NCI-H128 (cell line): Measurements from ENCODE around the gene AMIGO1.
"Not testable (repeated sequence)": the region's sequence is repeated elsewhere in the genome, so short reads cannot be mapped to it uniquely, and the experiment has no call there.

Source experiments
- DNase-seq: peaks from one replicate; lab custom pipeline; 2025; ENCODE audit not compliant: unreplicated experiment; lab: John Stamatoyannopoulos, UW

AMIGO1 gene

DNA sequence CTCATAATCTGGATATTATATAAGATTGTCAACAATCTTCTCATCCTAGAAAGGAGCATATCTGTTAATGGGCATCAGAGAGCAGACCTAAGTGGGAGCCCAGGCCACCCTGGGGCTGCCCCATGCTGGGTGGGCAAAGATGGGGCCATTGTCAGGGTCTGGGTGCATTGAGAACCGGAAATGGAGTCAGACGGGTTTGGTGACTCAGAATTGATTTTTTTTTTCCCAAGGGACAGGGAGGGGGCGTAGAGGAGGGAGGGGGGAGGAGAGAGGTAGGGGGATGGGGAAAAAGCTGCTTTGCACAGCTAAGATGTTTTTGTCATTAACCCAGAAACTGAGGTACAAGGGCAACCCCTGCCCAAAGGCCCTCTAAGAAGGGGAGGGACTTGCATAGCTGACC is 24.5 kb downstream of the AMIGO1 start:
- no peak for DNase-seq

GRCh38 chr1:109484519-109484975 is 25.0 kb downstream of the AMIGO1 start:
- no peak for DNase-seq

GRCh38 chr1:109483672-109484518 is 25.6 kb downstream of the AMIGO1 start, which contains the start of gene ATXN7L2:
ATXN7L2 (plus strand) TSS chr1:109483905; CDS start chr1:109483954, 49 bp downstream.
- peak; percentile 69 for DNase-seq

DNA sequence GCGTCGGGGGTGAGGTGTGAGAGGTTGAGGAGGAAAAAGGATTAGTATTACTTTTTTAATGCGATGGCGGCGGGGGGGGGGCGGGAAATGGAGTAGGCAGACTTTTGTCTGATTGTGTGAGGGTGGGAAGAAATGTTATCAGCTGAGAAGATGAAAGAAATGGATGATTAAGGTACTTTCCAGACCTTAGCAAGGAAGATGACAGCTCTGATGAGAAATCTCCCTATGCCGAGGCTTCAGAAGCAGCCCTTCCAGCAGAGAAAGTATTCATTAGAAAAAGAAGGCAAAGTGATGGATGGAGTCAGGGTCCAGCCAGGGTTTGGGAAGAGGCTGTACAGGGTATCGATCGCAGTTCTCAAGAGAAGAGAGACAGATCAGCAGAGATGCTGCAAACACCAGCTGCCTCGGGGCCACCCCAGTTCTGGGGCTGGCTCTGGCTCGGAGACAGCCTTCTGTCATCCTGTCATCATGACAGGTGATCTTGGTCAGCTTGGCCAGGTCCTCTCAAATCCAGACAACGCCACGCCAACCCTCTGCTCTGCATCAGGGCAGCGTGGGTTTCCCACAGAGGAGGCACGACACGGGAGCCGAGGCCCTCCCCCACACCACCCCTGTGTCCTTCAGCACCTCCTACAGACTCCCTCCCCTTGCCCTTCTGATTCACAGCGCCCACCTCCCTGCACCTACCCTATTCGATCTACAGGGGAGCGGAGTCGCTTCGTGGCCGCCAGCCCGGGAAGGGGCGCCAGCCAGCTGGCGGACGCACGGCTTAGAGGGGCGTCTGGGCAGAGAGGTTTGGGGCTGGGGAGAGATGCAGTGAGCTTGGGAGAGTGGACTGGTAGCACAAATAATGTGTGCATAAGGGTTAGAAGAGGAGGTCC is 26.5 kb downstream of the AMIGO1 start:
- DNase-seq: no peak

DNA sequence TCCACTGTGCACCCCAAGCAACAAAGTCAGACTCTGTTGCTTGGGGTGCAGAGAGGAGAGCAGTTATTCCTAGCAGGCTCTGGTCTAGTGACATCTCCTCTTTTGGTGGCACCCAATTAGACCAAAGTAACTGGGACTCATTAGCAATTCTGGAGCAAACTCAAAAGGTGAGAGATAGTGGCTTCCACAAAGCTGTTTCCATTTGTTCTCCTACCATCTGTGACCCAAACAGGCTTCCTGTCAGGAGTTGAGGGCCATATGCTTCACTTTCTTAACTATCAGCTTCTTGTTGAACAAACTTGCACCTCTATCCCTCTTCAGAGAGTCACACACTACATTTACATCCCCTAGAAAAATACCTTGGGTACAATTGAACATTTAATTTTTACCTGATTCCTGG is 27.3 kb downstream of the AMIGO1 start:
- no peak for DNase-seq

DNA sequence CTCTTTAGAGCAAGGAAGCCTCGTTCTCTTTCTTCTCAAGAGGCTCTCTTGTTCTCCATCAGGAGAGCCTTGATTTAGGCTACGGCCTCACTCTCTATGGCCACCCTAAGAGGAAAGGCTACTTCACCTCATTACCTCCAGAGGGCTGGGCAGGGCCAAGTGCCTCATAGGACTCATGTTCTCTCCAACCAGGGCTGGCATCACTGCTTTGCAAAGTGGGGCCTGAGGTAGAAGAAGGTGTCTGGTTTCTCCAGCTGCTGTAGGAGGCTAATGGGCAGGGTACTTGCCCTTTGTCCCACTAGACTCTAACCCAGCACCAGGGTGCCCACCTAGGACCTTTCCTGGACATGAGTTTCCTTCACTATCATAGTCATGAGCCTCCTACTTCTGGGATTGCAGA is 27.9 kb downstream of the AMIGO1 start:
- no peak for DNase-seq

- DNase-seq: no peak
Observed at GRCh38 chr1:109479901-109480300, 29.6 kb downstream of the AMIGO1 start.

- no peak for DNase-seq
Observed at GRCh38 chr1:109479311-109479710, 30.2 kb downstream of the AMIGO1 start.

DNA sequence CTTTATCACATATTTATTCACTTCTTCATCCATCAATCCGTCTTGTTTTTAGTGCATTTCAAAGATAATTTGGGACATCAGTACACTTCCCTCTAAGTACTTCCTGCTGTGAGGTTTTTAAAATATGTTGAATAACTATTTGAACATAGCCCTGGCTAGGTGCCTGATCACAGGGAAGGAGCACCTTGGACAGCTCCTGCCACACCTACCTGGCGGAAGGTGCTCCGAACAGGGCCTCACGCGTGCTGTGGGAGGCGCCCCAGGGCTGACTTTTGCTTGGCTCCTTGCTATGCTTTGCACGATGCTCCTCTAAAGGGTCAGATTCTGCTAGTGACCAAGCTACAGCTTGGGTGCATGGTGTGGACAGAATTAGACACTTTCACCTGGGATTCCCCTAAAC is 30.7 kb downstream of the AMIGO1 start:
- DNase-seq: no peak

- no peak for DNase-seq
Observed at GRCh38 chr1:109477821-109478220, 31.7 kb downstream of the AMIGO1 start.

- DNase-seq: no peak
Observed at GRCh38 chr1:109476825-109477224, 32.7 kb downstream of the AMIGO1 start.

DNA sequence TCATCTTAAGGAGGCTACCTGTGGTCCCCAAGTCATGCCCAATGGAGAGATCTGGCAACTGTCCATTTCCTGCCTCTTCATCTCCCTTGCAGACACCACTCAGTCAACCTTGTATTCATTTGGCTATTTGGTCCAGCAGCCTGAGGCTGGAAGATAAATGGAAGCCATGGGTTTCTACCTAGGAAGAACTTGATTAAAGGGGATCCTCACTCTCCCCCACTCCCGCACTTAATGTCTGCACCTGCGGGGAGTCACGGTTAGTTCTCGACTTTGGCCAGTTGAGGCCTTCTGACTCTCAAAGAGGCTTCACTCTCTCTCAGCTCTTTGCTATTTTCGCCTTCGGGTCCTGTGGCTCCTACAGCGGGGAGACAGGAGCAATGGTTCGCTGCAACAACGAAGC is 34.3 kb downstream of the AMIGO1 start:
- no peak for DNase-seq

DNA sequence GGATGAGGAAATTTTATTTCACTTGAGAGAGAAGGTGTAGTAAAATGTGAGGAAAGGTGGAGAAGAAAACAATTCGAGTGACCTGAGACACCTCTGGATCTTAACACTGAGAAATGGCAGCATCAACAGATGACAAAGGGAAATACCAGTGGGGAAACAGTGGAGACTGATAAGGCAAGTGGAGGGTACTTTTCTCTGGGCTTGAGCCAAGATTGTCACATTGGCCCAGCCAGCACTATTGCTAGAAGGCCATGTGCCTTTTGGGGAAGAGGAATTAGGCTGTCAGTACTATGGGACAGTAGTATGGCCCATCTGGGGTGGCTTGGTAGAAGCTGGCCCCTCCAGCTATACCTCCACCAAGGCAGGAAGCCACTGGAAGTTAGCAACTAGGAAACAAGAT is 34.8 kb downstream of the AMIGO1 start:
- DNase-seq: no peak

DNA sequence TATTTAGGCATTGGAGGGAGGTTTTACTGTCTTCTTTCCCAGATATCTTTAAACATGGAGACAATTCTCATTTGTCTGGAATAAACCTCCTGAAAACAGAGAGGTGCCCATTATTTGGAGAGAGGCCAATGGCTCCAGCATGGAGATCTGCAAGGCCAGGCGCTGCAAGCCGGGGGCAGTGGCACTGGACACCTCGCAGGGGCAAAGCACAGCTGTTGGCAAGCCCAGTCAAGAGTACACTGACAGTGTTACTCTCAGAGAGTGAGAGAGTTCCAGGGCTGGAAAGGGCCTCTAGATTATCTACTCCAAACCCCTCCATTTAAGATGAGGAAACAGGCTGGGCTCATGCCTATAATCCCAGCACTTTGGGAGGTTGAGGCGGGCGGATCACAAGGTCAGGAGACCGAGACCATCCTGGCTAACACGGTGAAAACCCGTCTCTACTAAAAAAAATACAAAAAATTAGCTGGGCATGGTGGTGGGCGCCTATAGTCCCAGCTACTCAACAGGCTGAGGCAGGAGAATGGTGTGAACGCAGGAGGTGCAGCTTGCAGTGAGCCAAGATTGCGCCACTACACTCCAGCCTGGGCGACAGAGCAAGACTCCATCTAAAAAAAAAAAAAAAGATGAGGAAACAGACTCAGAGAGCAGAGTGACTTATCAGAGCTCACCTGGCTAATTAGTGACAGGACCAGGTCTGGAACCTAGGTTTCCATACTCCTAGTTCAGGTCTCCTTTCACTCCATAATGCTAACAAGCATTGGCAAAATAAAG is 36.1 kb downstream of the AMIGO1 start:
- not testable (repeated sequence) for DNase-seq

GRCh38 chr1:109472779-109473178 is 36.7 kb downstream of the AMIGO1 start:
- DNase-seq: no peak

DNA sequence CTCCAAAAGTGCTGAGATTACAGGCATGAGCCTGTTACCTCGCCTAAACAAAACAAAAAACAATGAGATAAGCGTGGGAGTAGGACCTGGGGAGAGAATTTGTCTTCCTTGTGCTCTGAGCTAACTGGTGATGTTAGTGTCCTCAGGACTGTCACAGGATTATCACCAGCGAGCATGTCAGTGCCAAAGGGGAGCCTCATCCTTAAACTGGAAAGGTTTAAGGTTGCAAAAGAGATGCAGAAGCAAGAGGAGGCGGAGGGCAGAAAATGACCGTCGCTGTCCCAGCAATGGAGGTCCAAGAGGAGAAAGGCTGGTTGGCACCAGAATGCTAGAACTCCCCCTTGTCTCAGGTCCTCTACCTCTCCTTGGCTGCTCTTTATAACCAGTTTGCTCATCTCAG is 39.3 kb downstream of the AMIGO1 start:
- DNase-seq: no peak

- DNase-seq: no peak
Observed at GRCh38 chr1:109468903-109469302, 40.6 kb downstream of the AMIGO1 start.

- no peak for DNase-seq
Observed at GRCh38 chr1:109468061-109468460, 41.5 kb downstream of the AMIGO1 start.

DNA sequence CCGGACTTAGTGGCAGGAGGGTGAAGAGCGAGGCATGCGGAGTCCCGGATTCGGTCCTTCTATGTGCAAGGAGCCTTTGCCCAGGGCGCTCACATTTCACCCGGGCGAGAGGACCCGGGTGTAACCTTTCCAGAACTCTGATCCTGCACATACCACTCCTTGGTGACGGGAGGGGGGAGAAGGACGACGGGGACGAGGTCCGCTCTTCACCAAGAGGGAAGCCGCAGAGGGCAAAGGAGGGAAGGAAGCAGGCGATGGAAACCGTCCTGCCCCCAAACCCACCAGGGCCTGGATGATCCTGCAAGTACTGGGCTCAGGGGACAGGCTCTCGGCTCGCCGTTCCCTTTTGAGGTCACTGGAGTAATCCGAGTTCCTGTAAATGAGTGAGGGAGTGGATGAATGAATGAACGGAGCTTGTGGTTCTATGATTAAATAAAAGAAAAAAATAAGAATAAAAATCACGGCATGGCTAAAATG is 42.2 kb downstream of the AMIGO1 start:
- no peak for DNase-seq

GRCh38 chr1:109466452-109467300 is 42.9 kb downstream of the AMIGO1 start, which contains the start of gene SYPL2:
SYPL2 (plus strand) TSS chr1:109466546; CDS start chr1:109466844, 298 bp downstream.
- DNase-seq: no peak
